GM21723 (cell line): ENCODE results near the gene BBC3.
"Not testable (repeated sequence)": the region's sequence is repeated elsewhere in the genome, so short reads cannot be mapped to it uniquely, and the experiment has no call there.

Experiments used
- ATAC-seq: cut with Tn5 transposase; IDR thresholded peaks from one replicate; pipeline ENCODE4 v1.9.1; 2021; ENCODE audit warnings: mild to moderate bottlenecking, moderate library complexity; ENCODE audit not compliant: unreplicated experiment

The BBC3 gene

GRCh38 chr19:47258895-47259555 is 28.0 kb upstream of the BBC3 start:
- no peak for ATAC-seq

GRCh38 chr19:47258434-47258833 is 27.4 kb upstream of the BBC3 start:
- ATAC-seq, result no peak

GRCh38 chr19:47257411-47258169 is 26.6 kb upstream of the BBC3 start:
- ATAC-seq, result no peak

DNA sequence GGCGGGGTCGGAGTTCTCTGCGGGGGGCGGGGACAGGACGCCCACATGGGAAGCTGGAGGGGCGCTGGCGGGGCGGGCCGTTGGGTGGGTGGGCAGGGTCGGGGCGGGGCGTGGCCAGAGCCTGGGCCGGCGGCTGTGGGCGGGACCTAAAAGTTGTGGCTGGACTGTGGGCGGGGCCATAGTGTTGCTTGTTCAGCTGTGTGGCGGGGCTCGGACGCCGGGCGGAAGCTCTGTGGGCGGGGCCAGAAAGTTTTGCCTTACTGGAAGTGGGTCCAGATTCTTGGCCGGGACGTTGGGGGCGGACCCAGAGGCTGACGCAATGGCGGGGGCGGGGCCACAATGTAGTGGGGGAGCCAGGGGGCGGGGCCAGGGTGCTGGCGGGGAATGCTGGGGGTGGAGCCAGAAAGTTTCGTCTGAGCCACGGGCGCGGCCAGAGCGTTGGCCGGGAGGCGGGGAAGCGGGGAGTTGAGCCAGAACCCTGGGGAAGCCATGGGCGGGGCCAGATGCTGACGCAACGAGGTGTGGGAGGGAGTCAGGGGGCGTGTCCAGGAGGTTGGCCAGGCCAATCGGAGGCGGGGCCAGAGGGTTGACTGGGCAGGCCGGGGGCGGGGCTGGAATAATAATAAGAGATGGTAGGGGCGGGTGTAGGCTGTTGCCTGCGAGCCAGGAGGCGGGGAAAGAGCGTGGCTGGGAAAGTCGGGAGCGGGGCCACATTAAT is 25.9 kb upstream of the BBC3 start:
- peak; percentile 73 for ATAC-seq

DNA sequence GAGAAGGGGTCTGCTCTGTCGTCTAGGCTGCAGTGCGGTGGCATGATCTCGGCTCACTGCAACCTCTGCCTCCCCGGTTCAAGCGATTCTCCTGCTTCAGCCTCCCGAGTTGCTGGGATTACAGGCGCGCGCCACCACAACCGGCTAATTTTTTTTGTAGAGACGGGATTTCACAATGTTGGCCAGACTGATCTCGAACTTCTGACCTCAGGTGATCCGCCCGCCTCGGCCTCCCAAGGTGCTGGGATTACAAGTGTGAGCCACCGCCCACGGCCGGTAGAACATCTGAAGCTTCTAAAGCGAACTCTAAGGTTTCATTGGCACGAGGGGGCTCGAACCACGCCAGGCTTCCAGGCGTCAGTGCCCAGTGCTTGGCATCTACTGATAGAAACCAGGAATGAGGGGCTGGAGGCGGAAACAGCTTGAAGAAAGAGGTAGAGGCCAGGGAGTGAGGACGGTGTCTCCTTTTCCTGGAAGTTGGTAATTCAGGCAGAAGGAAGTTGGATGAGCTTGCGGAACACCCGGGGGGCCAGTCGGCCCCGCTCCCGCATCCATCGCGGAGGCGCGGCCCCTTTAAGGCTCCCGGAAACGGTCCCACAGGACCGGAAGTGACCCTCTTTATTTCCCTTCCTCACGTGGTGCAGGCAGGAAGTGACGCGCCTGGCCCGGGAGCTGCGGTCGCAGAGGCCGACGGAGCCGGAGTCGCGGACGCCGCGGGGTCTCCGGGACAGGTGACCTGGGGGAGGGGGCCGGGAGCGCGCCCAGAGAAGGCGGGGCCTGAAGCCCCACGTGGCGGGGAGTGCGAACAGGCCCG is 25.1 kb upstream of the BBC3 start, which contains the start of gene CCDC9:
TSS of gene CCDC9 (plus strand) at position 647 of the 814 bp plus-strand sequence. CDS start 1,876 bp downstream, outside the sequence.
- ATAC-seq, result peak; percentile 49

DNA sequence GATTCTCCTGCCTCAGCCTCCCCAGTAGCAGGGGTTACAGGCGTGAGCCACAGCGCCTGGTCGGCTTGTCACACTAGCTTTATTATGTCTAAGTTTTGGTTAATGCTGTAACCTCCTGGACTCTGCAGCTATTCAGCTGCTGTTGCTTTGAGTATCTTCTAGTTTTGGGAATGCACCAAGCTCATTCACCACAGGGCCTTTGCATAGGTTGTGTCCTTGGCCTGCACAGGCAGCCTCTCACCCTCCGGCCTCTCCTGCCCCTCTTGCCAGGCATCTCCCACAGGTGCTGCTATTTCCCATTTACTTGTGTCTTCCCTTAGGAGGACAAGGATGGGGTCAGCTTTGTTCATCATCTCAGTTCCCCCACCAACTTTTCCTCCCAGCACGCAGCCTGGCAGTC is 23.0 kb upstream of the BBC3 start:
- no peak for ATAC-seq

- no peak for ATAC-seq
These were observed 22.5 kb upstream of the BBC3 start for GRCh38 chr19:47253467-47253881.

- not testable (repeated sequence) for ATAC-seq
These were observed 22.0 kb upstream of the BBC3 start for GRCh38 chr19:47253016-47253415.

DNA sequence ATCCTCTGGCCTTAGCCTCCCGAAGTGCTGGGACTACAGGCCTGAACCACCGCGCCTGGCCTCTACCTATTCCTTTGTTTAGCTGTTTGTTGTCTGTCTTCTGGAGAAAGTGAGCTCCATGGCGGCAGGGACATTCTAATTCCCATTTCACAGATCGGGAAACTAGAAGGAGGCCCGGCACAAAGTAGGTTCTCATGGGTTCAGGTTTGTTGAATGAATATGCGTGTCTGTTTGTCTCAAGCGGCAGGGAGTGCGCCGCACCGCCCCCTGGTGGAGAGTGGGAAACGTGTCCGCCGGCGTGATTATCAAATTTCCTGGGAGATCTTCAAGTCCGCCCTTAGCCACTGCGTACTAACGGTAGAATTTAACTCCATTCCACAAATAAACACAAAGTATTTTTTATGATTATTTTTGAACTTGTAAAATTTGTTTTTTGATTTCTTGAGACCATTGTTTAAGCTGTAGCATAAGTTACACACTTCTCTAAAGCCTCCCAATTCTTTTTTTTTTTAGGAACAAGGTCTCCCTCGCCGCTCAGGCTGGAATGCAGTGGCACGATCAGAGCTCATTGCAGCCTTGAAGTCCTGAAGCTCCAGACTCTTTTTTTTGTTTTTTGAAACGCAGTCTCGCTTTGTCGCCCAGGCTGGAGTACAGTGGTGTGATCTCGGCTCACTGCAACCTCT is 16.4 kb upstream of the BBC3 start:
- no peak for ATAC-seq

DNA sequence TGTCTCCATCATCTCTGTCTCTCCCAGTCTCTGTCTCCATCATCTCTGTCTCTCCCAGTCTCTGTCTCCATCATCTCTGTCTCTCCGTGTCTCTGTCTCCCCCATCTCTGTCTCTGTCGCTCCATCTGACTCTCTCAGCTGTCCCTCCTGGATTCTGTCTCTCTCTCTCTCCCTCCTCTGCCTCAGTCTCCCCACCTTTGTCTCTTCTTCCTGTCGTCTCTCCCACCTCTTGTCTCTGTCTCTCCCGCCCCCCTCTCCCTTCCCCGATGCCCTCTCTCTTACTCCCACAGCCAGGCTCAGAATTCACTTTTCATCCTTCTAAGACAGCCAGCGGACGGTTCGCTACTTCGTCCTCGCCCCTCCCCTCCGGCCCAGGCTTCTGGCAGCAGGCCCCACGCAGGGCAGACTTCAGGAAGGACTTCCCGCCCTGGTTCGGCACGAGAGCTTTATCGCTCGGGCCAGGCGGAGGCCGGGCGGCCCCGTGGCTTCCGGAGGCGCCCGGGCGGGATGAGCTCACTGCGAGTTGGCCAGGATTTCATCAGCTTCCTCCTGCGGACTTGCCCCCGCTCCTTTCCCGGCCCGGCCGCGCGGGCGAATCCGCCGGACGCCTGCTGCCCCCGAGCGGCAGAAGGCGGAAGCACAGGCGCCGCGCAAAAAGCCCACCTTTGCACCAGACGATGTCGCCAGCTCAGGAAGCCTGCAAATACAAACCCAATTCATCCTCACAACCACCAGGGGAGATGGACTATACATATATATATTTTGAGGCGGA is 13.0 kb upstream of the BBC3 start:
- peak; percentile 69 for ATAC-seq

- no peak for ATAC-seq
These were observed 12.4 kb upstream of the BBC3 start for GRCh38 chr19:47243364-47243775.

GRCh38 chr19:47241919-47242577 is 11.0 kb upstream of the BBC3 start:
- ATAC-seq, result no peak

DNA sequence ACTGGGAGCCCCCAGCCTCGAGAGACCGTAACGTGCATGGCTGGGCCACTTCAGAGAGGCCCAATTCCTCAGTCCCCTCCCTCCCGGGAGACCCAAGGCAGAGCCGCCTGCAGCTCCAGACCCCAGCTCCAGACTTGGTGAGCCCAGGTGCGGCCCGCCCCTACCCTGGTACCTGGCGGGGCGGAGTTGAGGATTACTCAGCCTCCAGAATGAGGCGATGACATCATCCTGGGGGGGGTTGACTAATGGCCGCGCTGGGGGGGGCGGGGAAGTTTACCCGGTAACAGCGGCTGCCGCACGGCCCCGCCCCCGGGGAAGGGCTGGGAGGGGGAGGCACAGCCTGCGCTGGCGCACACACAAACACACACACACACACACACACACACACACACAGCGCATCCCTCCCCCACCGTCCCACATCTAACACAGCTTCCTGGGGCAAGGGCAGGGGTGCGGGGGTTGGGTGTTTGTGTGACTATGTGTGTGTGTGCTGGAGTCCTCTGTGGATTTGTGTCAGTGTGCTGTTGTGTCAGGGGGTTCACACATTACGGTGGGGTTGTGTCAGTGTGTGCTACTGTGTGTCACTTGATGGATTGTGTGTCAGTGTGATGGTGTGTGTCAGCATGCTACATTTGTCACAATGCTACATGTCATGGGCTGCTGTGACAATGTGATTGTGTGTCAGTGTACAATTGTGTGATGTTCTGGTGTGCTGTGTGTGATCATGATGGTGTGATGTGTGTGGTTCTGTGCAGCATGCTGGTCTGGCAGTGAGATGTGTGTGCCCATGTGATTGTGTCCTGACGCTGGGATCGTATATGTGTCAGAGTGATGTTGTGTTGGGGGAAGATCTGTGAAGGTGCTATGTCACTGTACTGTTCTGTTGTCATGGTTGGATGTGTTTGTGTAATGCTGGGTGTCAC is 10.3 kb upstream of the BBC3 start:
- ATAC-seq, result no peak

DNA sequence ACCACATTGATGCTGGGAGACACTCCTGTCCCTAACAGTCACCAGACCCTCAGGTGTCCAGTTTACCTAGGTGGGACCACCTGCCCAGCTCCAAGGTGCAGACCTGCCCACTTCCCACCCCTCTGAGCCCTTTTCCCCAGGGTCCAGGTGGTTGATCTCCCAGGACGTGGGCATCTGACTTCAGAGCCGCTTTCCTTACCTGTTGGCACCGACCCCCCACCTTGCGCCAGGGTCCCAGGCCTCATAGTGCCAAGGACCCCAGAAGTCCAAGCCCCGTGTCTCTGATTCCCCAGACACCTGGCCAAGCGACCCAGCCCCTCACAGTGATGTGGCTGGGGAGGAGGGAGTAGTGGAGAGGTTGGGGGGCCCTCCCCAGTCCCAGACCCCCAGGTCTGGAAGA is 9.6 kb upstream of the BBC3 start:
- no peak for ATAC-seq

DNA sequence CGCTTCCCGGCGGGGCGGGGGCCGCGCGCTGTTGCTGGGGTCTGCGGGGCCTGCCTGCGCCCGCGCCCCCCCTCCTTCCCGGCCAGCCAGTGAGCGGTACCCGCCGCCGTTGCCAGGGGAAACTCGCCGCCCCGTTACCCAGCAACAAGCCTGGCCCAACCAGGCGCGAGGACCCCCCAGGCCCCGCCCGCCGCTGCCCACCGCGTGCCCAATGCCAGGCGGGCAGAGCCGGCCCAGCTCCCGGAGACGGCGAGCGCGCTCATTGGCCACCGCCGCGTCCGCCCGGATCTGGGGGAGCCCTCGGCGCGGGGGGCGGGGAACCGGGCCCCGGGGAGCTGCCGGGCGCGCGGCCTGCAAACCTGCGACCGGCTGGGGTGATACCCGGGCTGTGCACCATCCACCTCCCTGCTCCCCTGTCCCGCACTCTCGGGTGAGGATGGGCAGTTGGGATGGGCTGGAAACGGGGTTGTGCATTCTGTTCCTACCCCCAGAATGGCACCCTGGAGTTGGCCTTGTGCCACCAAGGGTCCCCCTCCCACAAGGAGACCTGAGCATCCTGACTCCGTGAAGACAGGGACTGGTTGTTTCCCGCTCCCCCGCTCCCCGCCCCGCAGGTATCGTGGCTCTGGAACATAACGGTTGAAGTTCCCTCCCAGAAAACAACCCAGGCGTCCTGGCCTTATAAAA is 8.8 kb upstream of the BBC3 start:
- no peak for ATAC-seq

DNA sequence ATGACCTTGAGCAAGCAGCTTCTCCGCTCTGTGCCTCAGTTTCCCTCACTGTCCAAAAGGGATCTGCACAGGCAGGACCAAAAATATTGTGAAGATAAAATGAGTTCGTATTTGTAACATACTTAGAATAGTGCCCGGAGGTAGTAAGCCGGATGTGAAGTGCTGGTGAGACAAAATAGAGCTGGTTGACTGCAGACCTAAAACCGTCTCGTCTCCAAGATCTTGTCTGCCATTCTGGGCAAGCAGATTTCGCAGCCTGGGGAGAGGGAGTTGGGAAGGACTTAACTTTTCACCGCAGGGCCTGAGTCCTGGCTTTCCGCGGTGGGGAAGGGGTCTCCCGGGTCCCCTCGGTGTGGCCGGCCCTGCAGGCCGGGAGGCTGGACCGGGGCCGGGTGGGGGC is 8.2 kb upstream of the BBC3 start:
- no peak for ATAC-seq

- no peak for ATAC-seq
These were observed 5.2 kb upstream of the BBC3 start for GRCh38 chr19:47236072-47236675.
